IPS-20b (cell line): ENCODE measurements around the gene PARD3.

Source experiments
- H3K27ac ChIP-seq: one replicate; pipeline ENCODE4 v1.5.1; 2013; ENCODE audit warnings: low read length
- H3K27me3 ChIP-seq: 2 replicates; pipeline ENCODE4 v1.6.1; 2013; ENCODE audit warnings: mild to moderate bottlenecking, low read length, inconsistent platforms; ENCODE audit not compliant: insufficient read depth
- H3K36me3 ChIP-seq: 2 replicates; pipeline ENCODE4 v1.6.1; 2013; ENCODE audit warnings: low read depth, mild to moderate bottlenecking, inconsistent platforms, low read length, moderate library complexity; ENCODE audit not compliant: insufficient read depth
- H3K4me1 ChIP-seq: 2 replicates; pipeline ENCODE4 v1.6.1; 2013; ENCODE audit warnings: mild to moderate bottlenecking, control low read depth, inconsistent platforms, low read length, moderate library complexity; ENCODE audit not compliant: insufficient read depth
- H3K4me3 ChIP-seq: 2 replicates; pipeline ENCODE4 v1.5.1; 2013; ENCODE audit warnings: mild to moderate bottlenecking, low read length, inconsistent platforms
- H3K9ac ChIP-seq: 2 replicates; pipeline ENCODE4 v1.6.1; 2013; ENCODE audit warnings: low read depth, mild to moderate bottlenecking, inconsistent platforms, low read length, moderate library complexity
- H3K9me3 ChIP-seq: 2 replicates; pipeline ENCODE4 v1.6.1; 2013; ENCODE audit warnings: mild to moderate bottlenecking, low read depth, low read length, inconsistent platforms; ENCODE audit not compliant: insufficient read depth

PARD3 gene

DNA sequence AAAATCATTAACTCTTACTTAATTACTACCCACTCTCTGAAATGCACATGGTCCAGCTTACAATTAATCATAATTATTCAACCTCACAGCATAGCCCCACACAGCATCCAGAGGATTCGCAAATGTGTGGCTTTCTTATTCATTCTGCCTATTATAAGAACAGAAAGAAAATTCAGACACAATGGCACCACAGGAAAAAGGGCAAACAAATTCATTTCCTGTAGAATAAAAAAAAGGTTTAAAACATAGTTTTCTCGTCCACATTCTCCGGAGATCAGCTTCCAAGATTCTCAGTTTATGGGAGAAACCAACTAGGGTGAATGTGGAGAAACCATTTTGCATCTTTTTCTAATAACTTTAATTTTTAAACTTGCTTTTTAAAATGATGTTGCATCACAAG is 201.6 kb downstream of the PARD3 start:
- Histone ChIP-seq H3K4me1 (peaks cover 22% of the 10 kb centered on the region), H3K4me3 (no peak overlapping the region; the same call in 1 of the 2 replicates), H3K9ac (peak overlapping the region; percentile 4; the same call in 1 of the 2 replicates), H3K27ac (peak overlapping the region; percentile 52), H3K9me3 (no peaks in the 10 kb centered on the region), H3K36me3 (no peaks in the 10 kb centered on the region), H3K27me3 (no peaks in the 10 kb centered on the region)

DNA sequence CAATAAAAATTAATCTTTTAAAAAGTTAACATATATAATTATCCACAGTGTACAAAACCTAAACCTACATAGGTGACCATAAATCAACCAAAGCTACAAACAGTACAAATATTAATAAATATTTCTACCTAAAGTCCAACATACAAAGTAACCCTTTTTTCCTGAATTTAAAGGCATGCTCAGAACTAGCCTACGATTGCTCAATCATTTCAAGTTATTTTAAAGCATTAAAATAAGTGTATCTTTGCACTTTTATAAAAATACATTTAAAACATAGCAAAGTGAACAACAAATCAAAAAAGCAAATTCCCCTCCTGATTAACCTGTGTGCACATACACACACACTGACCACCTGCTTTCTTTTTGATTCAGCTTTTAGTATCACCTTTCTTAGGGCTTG is 202.2 kb downstream of the PARD3 start:
- H3K4me1 ChIP-seq, result peaks cover 22% of the 10 kb centered on the region
- no peak overlapping the region for H3K4me3 ChIP-seq
- no peaks in the 10 kb centered on the region for H3K9me3 ChIP-seq
- H3K9ac ChIP-seq, result no peak overlapping the region
- H3K27ac ChIP-seq, result peak overlapping the region; percentile 52
- H3K36me3 ChIP-seq, result no peaks in the 10 kb centered on the region
- no peaks in the 10 kb centered on the region for H3K27me3 ChIP-seq

DNA sequence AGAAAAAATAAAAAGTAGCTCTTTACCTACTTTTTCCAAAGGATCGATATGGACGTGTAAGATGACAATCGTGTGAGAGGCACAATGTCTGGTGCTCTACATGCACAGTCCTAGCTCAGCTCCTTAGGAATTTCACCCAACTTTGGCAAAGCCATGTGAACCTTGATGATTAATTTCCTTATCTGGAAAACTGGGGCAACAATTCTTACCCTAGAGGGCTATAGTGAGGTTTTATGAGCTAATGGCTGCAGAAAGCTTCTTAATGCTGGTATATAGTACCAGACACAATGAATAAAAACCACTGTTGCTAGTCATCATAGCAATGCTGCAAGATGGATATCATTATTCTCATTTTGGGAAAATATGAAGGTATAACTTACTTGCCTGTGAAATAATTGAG is 202.7 kb downstream of the PARD3 start:
- Histone ChIP-seq H3K27ac (no peak overlapping the region), H3K9me3 (no peaks in the 10 kb centered on the region), H3K4me3 (no peak overlapping the region), H3K4me1 (peaks cover 22% of the 10 kb centered on the region), H3K27me3 (no peaks in the 10 kb centered on the region), H3K36me3 (no peaks in the 10 kb centered on the region), H3K9ac (no peak overlapping the region)

DNA sequence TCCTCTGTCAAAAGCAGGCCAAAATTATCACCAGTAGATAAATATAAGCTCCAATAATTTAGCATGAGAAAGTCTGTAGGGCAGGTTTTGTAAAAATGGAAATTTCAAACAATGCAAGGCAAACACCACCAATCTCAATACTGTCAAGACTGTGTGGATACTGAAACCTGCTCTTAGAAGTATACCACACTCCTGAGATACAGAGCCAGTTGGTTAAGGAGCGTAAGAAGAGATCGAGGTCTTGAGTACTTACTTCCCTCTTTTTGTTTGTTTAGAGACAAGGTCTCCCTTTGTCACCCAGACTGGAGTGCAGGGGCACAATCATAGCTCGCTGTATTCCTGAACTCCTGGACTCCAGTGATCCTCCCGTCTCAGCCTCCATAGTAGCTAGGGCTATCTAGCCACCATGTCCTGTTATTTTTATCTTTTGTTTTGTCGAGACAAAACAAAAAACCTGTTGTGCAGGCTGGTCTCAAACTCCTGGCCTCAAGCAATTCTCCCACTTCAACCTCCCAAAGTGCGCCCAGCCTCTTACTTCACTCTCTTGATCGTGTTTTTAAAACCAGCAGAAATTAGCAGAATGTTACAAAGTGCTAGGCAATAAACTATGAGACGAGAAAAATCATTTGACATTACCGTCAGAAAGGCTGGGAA is 205.7 kb downstream of the PARD3 start:
- Histone ChIP-seq H3K4me1 (peaks cover 22% of the 10 kb centered on the region), H3K4me3 (no peak overlapping the region), H3K36me3 (no peaks in the 10 kb centered on the region), H3K27ac (no peak overlapping the region), H3K9ac (no peak overlapping the region), H3K27me3 (no peaks in the 10 kb centered on the region), H3K9me3 (no peaks in the 10 kb centered on the region)

DNA sequence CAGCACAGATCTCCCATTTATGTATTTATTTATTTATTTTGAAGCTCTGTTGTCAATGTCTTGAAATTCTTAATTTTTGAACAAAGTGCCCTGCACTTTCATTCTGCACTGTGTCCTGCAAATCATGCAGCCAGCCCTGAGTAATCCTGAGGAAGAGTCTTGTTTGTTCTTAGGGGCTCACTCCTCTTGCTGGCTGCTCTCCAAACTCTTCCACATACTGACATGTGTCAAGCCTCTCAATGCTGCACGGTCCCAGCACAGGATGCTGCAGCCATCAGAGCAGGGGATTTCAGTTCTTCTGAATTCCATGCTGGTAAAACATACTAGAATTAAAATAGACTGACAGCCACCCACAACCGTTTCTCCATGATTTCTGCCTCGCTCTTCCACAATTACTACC is 207.2 kb downstream of the PARD3 start:
- Histone ChIP-seq H3K27me3 (no peaks in the 10 kb centered on the region), H3K4me1 (peaks cover 8% of the 10 kb centered on the region; the same call in 1 of the 2 replicates), H3K9me3 (no peaks in the 10 kb centered on the region), H3K36me3 (no peaks in the 10 kb centered on the region), H3K4me3 (no peak overlapping the region), H3K9ac (no peak overlapping the region), H3K27ac (no peak overlapping the region)

DNA sequence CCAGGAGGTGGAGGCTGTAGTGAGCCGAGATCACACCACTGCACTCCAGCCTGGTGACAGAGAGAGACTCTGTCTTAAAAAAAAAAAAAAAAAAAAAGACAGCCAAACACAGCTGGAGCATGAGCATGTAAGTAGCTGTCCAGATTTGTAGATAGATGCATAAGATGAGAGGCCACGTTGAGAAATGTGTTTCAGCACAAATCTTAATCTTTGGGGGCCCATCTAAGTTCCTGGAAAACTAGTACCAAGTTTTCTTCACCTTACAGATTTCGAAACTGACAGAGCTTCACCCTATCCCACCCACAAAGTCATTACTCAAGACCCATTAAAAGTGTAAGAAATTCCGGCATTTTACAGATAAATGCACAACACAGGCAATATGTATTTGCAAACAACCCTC is 208.2 kb downstream of the PARD3 start:
- Histone ChIP-seq H3K27ac (no peak overlapping the region), H3K9me3 (no peaks in the 10 kb centered on the region), H3K27me3 (no peaks in the 10 kb centered on the region), H3K4me1 (0 out of 2 replicates have a peak, but pooled peaks cover 3% of the 10 kb centered on the region), H3K9ac (no peak overlapping the region), H3K4me3 (no peak overlapping the region), H3K36me3 (no peaks in the 10 kb centered on the region)

DNA sequence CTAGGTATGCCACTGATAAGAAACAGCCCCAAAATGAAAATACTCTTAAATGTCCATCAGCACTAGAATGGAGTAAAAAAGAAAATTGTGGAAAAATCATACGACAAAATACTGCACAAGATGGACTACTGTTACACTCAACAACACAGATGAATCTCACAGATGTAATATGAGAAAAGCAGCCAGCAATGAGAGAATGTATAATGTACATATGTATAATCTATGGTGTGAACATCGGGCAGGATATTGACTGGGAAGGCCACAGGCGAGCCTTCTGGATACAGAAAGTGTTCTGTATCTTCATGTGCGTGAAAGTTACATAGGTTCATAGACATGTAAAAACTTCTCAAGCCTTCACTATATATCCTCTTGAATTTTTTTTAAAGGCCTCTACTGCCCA is 212.6 kb downstream of the PARD3 start:
- Histone ChIP-seq H3K27ac (no peak overlapping the region), H3K4me1 (no peaks in the 10 kb centered on the region), H3K9me3 (no peaks in the 10 kb centered on the region), H3K27me3 (no peaks in the 10 kb centered on the region), H3K4me3 (no peak overlapping the region), H3K9ac (no peak overlapping the region), H3K36me3 (no peaks in the 10 kb centered on the region)

DNA sequence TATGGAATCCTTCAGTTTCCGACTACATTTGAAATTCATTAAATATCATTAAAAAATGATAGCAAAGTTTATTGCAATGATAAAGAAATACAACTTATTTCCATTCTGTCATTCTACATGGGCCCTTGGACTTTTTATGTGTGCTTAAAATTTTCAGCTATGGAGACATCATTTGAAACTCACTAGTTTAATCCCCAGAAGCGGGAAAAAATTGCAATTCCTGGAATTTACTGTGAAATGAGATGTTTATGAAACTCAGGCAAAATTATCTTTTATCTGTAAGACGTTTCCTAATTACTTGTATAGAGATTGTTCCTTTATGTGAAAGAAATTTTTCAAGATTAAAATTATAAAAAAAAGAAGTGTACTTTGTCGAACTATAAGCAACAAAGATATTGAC is 213.4 kb downstream of the PARD3 start:
- no peak overlapping the region for H3K4me3 ChIP-seq
- H3K9ac ChIP-seq, result no peak overlapping the region
- no peaks in the 10 kb centered on the region for H3K9me3 ChIP-seq
- no peaks in the 10 kb centered on the region for H3K36me3 ChIP-seq
- H3K27ac ChIP-seq, result no peak overlapping the region
- peaks cover 3% of the 10 kb centered on the region; the same call in 1 of the 2 replicates for H3K4me1 ChIP-seq
- H3K27me3 ChIP-seq, result no peaks in the 10 kb centered on the region

DNA sequence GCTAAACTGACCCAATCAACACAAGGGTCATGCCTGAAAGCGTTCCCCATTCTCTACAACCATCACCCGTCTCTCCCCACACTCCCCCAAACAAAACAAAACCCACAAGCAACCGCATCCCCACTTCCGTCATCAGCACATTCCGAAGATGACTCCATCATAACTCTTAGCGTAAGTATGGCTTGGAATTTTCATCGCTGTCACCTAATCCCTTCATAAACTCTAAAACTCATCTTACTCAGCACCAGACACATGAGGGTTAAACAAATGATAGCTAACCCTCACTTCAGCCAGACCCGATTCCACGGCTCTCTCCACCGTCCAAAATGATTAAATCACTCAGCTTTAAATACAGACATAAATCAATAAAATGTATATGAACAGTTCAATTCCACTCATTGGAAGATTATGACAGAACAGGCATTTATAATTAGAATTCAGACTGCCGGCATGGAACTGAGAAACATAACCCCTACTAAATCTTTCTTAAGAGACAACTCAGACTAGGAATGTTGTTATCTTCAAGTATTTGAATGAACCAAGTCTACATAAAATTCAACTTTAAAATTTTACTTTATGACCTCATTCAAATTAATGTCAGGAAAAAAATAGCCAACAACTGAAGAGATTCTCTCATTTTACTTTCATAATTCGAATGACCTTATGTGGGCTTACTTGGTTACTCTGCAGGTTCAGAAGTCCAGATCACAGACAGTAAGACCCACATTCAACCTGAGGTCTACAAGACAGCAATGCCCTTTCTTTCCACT is 215.9 kb downstream of the PARD3 start:
- Histone ChIP-seq H3K4me3 (no peak overlapping the region), H3K27ac (no peak overlapping the region), H3K36me3 (no peaks in the 10 kb centered on the region), H3K4me1 (peaks cover 5% of the 10 kb centered on the region; the same call in 1 of the 2 replicates), H3K9ac (no peak overlapping the region), H3K27me3 (no peaks in the 10 kb centered on the region), H3K9me3 (no peaks in the 10 kb centered on the region)

DNA sequence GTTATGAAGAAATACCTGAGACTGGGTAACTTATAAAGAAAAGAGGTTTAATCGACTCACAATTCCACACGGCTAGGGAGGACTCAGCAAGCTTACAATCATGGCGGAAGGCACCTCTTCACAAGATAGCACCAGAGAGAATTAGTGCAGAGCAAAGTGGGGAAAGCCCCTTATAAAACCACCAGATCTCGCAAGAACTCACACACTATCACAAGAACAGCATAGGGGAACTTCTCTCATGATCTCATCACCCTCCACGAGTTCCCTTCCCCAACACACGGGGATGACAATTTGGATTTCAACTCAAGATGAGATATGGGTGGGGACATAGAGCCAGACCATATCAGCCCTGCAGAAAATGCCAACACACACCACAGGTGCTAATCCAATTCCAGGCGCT is 218.7 kb downstream of the PARD3 start:
- Histone ChIP-seq H3K9ac (no peak overlapping the region), H3K4me1 (peaks cover 5% of the 10 kb centered on the region; the same call in 1 of the 2 replicates), H3K4me3 (no peak overlapping the region), H3K27ac (no peak overlapping the region), H3K9me3 (no peaks in the 10 kb centered on the region), H3K27me3 (no peaks in the 10 kb centered on the region), H3K36me3 (no peaks in the 10 kb centered on the region)

DNA sequence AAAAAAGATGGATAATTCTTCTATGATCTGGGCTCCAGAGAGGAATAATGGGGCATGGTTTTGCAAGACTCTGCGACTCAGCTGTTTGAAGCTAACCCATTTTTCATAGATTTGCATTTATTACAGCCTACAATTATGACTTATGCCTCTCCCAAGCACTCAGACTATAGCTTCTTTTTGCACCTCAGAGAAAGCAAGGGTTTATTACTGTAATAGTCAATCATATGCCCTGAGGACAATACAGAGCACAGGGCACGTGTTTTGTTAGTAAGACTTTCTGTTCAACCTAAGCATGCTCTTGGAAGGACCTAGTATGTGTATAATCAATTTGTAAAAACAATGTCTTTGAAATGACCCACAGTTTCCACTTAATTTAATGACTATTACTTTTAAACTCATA is 221.2 kb downstream of the PARD3 start:
- no peak overlapping the region for H3K9ac ChIP-seq
- H3K36me3 ChIP-seq, result no peaks in the 10 kb centered on the region

DNA sequence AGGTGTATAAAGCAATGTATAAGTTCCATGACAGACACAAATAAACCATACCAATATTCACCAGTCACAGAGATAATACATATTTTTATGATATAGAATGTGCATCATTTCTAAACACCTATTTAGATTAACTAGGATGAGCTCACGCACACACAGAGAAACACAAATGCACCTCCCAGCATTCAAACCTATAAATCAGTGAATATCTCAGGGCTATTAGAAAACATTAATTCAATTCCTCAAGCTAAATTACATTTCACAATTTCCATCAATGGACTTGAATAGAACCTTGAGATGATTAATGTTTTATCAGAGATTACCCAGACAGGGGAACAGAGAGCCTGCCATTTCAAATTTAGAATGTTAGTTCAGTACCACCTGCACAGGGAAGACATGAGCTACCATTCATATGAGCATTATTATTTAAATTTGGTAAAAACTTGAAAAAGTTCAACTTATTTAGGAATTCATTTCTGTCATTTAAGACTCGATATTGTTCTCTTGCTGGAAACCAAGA is 221.7 kb downstream of the PARD3 start:
- no peak overlapping the region for H3K27ac ChIP-seq
- no peak overlapping the region for H3K4me3 ChIP-seq
- no peak overlapping the region for H3K9ac ChIP-seq
- H3K27me3 ChIP-seq, result no peaks in the 10 kb centered on the region
- H3K4me1 ChIP-seq, result peaks cover 7% of the 10 kb centered on the region; the same call in 1 of the 2 replicates
- no peaks in the 10 kb centered on the region for H3K9me3 ChIP-seq
- H3K36me3 ChIP-seq, result no peaks in the 10 kb centered on the region

More for the DNA sequence above, 221.2 kb downstream of the PARD3 start:
- Histone ChIP-seq H3K27me3 (no peaks in the 10 kb centered on the region), H3K4me3 (no peak overlapping the region), H3K27ac (no peak overlapping the region), H3K9me3 (no peaks in the 10 kb centered on the region), H3K4me1 (peaks cover 5% of the 10 kb centered on the region; the same call in 1 of the 2 replicates)
